Choroid plexus epithelial cell (primary cell): ENCODE measurements around the gene CELF6.

Source experiments
- DNase-seq: peaks from one replicate; pipeline ENCODE4 v3.0.0-alpha.2; 2010; ENCODE audit warnings: low read depth
- H3K4me3 ChIP-seq: 2 replicates; pipeline ENCODE4 v1.5.1; 2011; ENCODE audit warnings: low read depth, mild to moderate bottlenecking, control low read depth, low read length, moderate library complexity
- CTCF ChIP-seq: conservative IDR thresholded peaks from 2 replicates; pipeline ENCODE4 v1.5.1; 2011; ENCODE audit warnings: low read depth, mild to moderate bottlenecking, control low read depth, inconsistent platforms, low read length, moderate library complexity

The CELF6 gene

GRCh38 chr15:72237029-72237852 is 82.7 kb downstream of the CELF6 start:
- peak; percentile 99 for DNase-seq
- peak overlapping the region; percentile 49 for H3K4me3 ChIP-seq
- TF ChIP-seq CTCF: no peak

- peak overlapping the region; percentile 49 for H3K4me3 ChIP-seq
- TF ChIP-seq CTCF: no peak
- DNase-seq: no peak
Observed at GRCh38 chr15:72236381-72237003, 83.5 kb downstream of the CELF6 start.

- no peak for TF ChIP-seq CTCF
- no peak for DNase-seq
- H3K4me3 ChIP-seq: no peak overlapping the region
Observed at GRCh38 chr15:72235298-72235697, 84.7 kb downstream of the CELF6 start.
